Eye (tissue), 1 donor: ENCODE measurements around the gene PRKAR2A.
"Not testable (repeated sequence)": the region's sequence is repeated elsewhere in the genome, so short reads cannot be mapped to it uniquely, and the experiment has no call there.

Source experiments
- DNase-seq: peaks from one replicate; pipeline ENCODE4 v3.0.0-alpha.2; 2015

PRKAR2A gene

GRCh38 chr3:48770192-48770502 lies 77.5 kb downstream of the PRKAR2A start:
- DNase-seq: no peak

- DNase-seq: no peak
Measured at GRCh38 chr3:48765376-48765775, 82.3 kb downstream of the PRKAR2A start.

GRCh38 chr3:48762816-48763215 lies 84.9 kb downstream of the PRKAR2A start:
- no peak for DNase-seq

- not testable (repeated sequence) for DNase-seq
Measured at GRCh38 chr3:48759991-48760540, 87.6 kb downstream of the PRKAR2A start.

GRCh38 chr3:48759531-48759930 lies 88.1 kb downstream of the PRKAR2A start:
- DNase-seq: not testable (repeated sequence)

GRCh38 chr3:48759071-48759470 lies 88.6 kb downstream of the PRKAR2A start:
- DNase-seq: no peak

GRCh38 chr3:48756640-48757039 lies 91.0 kb downstream of the PRKAR2A start:
- no peak for DNase-seq

GRCh38 chr3:48750856-48751255 lies 96.8 kb downstream of the PRKAR2A start:
- no peak for DNase-seq

- no peak for DNase-seq
Measured at GRCh38 chr3:48748754-48749153, 98.9 kb downstream of the PRKAR2A start.

GRCh38 chr3:48747706-48748105 lies 100.0 kb downstream of the PRKAR2A start:
- no peak for DNase-seq

GRCh38 chr3:48747015-48747615 lies 100.6 kb downstream of the PRKAR2A start:
- no peak for DNase-seq

- DNase-seq: no peak
Measured at GRCh38 chr3:48743773-48744172, 103.9 kb downstream of the PRKAR2A start.

- DNase-seq: not testable (repeated sequence)
Measured at GRCh38 chr3:48741226-48741625, 106.4 kb downstream of the PRKAR2A start.

GRCh38 chr3:48739955-48740823 lies 107.5 kb downstream of the PRKAR2A start:
- peak; percentile 80 for DNase-seq

GRCh38 chr3:48739617-48739954 lies 108.1 kb downstream of the PRKAR2A start:
- DNase-seq: no peak

GRCh38 chr3:48738926-48739616 lies 108.6 kb downstream of the PRKAR2A start:
- no peak for DNase-seq

GRCh38 chr3:48738144-48738536 lies 109.5 kb downstream of the PRKAR2A start:
- no peak for DNase-seq

- DNase-seq: peak; percentile 58
Measured at GRCh38 chr3:48735075-48735767, 112.5 kb downstream of the PRKAR2A start.

- not testable (repeated sequence) for DNase-seq
Measured at GRCh38 chr3:48734541-48734940, 113.1 kb downstream of the PRKAR2A start.

GRCh38 chr3:48733752-48734518 lies 113.7 kb downstream of the PRKAR2A start:
- not testable (repeated sequence) for DNase-seq

GRCh38 chr3:48727511-48727910 lies 120.2 kb downstream of the PRKAR2A start:
- no peak for DNase-seq

- not testable (repeated sequence) for DNase-seq
Measured at GRCh38 chr3:48725185-48725855, 122.4 kb downstream of the PRKAR2A start.
